Hippocampal formation (tissue), 2 donors: ENCODE measurements around the gene UIMC1.

ENCODE experiments used
- DNase-seq, 2 donors: peaks; one replicate each; lab custom pipeline; 2025; lab: John Stamatoyannopoulos, UW

Gene UIMC1

DNA sequence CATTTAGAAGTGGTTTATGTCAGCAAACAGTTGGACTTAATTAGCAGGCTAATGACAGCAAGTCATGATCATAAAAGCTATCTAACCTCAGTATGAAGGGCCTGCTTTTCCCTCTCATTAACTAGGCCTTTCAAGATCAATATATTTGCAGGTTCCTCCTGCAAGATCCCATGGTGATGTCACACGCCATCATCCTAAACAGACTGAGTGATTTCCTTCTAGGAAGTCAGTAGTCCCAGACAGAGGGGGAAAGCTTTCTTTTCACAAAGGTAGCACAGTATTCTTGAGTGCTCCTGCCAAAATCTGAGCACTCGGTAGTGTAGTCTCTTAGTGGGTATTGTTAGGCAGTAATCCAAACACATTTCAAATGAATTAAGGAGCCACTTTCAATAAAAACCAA lies 52.5 kb downstream of the UIMC1 start:
- DNase-seq = no peak

DNA sequence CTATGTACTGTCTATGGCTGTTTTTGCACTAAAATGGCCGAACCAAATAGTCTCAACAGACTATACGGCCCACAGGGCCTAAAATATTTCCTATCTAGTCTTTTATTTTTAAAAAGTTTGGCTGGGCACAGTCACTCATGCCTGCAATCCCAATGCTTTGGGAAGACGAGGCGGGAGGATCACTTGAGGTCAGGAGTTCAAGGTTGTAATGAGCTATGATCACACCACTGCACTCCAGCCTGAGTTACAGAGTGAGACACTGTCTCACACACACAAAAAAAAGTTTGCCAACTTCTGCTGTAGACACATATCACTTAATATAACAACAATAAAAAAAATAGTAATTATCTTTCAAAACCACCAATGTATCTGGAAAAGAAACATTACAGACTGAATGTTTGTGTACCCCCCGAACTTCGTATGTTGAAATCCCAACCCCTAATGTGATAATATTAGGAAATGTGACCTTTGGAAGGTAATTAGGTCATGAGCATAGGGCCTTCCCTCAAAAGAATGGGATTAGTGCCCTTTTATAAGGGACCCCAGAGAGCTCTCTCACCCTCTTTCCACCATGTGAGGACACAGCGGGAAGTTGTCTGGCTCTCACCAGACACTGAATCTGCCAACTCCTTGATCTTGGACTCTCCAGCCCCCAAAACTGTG lies 53.9 kb downstream of the UIMC1 start:
- no peak for DNase-seq

DNA sequence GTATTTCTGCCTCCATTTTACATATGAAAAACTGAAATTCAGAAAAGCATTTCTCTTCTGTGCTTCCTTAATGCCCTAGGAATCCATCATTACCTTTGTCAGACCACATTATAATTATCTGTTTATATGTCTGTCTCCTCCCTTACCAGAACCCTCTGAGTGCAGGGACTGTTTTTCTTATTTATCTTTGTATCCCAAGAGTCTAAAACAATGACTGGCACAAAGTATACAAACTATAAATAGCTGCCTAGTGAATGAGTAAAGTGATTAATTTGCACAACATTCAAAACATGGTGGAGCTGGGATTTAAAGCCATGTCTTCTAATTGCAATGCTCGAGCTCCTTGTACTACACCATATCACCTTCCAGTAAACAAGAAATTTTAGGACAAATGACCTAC lies 58.1 kb downstream of the UIMC1 start:
- no peak for DNase-seq

DNA sequence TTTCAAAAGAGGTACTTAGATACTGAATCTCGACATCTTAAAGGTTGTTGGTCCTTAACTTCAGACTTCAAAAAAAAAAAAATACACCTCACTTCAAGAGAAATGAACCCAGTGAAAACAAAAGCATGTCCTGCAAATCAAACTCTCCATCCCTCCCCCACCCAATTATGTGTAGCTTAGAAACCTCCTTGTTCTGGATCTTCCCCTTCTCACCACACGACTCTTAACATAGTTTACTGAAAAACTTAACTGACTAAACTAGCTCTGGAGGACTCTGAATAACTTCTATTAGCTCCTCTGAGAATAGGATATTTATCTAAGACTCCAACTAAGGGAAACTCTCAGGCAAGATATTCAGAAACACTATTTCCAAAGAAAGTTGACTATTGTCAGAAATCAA lies 58.7 kb downstream of the UIMC1 start:
- no peak for DNase-seq

DNA sequence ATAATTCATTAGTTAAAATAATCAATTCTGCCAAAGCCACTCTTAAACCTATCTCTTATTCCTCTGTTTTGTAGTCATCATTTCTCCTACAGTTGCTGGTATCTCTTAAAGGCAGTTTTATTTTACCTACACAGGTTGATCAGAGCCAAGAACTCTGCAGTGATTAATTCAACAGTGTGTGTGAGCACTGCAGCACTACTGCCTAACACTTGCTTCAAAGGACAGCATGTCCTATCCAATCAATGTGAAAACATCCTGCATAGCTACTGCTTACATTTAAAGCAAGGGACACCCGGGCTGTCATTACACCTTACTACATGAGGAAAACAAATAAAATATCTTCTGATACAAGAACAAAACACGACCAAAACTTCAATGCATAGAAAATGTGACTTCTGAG lies 62.3 kb downstream of the UIMC1 start:
- DNase-seq = no peak

DNA sequence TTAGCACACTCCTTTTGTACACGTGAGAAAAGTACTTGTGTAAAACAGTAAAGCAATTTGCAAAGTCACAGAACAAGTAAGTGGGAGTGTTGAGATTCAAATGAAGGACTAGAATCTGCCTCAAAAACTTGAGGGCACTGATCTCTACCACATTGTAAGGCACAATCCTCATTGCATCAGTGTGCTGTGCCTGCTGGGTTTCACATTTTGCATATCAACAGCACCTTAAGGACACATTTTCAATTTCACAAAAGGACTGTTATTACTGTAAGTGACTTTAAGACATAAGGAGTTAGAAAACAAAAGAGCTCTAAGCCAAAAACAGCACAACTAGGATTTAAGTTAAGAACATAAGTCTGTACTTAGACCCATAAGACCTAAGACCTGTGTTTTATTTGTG lies 62.8 kb downstream of the UIMC1 start:
- DNase-seq = no peak

DNA sequence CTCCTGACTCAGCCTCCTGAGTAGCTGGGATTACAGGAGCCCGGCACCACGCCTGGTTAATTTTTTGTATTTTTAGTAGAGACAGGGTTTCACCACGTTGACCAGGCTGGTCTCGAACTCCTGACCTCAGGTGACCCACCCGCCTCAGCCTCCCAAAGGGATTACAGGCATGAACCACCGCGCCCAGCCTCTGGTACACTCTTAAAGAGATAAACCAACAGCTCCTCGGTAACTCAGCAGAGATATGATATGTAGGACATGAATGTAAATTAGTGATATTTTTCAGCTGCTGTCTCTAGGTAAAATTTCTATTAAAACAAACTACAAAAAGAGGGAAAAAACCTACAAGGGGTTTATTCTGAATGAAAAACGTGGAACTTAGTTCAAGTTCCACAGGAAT lies 64.6 kb downstream of the UIMC1 start:
- DNase-seq = no peak

DNA sequence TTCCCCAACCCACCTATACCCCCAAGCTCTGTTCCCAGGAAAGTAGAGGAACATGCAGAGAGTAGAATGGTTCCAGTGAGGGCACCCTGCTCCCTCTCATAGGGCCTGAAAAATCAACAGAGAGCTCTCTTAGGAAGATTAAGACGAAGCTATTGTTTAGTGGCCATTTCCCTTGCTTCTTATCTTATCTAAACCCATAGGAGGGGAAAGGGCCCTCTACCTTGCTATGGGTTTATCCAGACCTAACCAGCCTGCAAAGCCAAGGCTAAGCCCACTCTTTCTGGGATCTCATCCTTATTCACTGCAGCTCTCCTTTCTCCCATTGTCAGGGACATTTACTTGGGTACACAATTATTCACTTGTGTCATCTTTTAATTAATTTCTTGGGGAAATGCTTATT lies 68.1 kb downstream of the UIMC1 start:
- no peak for DNase-seq

DNA sequence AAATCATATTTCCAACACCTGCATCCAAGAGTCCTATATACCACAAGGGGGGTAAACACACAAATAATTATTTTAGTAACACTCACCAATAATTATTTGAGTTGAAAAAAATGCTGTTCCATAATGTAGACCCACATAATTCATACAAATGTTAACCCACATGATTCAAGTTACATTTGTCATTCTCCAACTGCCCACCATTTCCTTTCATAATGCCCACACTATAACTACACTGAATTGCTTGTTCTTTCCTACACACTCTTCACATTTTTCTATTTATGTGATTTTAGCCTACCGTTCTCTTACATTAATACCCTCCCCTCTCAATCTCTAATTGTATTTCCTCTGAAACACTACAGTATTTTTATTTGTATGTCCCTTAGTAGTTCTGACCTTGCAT lies 71.6 kb downstream of the UIMC1 start:
- DNase-seq = no peak

DNA sequence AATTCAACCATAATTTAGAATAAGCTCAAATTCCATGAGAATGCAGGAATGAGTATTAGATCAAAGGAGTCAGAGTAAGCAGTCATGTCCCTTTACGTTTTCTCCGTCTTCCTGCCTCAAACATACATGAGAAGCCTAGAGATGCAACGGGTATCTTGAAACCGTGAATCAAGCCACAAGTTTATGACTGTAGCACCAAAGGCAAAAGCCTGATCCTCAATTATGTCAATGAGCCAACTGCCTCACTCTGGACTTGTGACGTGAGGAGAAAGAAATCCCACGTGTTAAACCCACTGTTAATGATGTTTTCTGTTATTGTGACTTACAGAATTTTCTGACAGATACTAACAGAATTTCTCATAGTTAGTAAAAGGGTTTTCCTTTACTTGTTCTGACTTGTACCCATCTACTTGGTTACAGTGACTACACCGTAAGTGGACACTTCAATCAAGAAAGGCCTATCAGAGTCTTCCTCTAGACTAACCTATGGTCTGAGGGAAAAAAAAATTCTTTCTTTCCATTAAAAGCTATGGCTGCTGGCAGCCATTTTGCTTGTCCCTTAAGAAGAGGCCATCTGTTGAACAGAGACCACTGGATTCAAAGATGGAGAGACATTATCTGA lies 72.2 kb downstream of the UIMC1 start:
- no peak for DNase-seq

DNA sequence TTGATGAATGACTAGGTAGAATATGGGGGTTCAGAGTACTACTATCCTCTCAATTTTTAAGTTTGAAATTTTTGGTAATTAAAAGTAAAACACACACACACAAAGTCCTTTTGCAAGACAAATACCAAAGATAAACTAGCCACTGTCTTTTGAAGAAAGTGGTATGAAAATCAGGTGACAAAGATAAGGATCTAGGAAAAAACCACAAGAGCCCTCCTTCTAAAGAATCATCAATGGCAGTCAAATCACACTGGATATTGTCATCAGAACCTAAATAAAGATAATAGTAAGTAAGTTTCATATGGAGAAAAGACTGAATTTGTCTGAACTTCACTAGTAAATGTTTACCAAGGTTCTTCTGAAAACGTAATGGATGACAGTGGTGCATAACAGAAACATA lies 76.9 kb downstream of the UIMC1 start:
- no peak for DNase-seq

DNA sequence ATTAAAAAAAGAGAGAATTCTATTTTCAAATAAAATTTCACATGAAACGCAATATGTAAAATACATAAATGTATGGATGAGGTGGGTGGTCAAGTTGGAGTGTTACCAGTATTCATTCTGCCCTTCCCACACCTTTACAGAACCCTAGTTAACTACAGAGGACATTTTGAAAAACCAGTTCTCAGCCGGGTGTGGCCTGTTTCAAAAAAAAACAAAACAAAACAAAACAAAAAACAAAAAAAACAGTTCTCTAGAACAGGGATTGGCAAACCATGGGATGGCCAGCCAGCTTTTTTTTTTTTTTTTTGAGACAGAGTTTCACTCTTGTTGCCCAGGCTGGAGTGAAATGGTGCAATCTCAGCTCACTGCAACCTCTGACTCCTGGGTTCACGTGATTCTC lies 79.0 kb downstream of the UIMC1 start:
- no peak for DNase-seq

DNA sequence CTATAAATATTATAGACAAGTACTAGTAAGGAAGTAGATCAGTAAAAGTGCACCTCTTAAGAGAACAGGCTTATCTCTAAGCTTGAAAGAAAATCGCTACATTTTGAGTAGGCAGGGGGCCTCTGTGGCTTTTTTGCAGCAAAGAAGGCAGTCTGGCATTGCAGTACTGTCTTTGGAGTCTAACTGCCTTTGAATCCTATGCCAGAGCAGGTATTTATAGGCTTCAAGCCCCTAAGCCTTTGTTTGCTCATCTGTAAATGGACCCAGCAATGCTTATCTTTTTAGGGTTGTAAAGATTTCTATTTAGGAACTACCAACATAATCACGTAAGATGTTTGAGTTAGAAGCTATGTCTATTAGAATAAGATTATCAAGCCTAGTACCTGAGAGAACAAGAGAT lies 83.8 kb downstream of the UIMC1 start:
- no peak for DNase-seq

DNA sequence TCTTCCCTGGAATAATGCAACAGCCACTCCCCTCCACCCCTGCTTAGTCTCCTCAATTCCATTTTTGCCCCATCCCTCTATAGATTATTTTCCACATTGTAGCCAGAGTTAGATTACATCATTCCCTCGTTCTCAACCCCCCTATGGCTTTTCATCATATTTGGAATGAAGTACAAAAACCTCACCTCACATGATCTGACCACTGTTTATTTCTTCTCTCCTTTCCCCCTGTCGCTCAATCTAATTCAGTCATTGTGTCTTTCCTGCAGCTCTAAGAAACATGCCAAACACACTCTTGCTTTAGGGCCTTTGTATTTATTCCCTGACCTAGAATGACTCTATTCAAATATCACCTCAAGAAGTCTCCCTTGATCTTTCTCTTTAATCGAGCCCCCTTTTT lies 84.9 kb downstream of the UIMC1 start:
- DNase-seq = no peak

DNA sequence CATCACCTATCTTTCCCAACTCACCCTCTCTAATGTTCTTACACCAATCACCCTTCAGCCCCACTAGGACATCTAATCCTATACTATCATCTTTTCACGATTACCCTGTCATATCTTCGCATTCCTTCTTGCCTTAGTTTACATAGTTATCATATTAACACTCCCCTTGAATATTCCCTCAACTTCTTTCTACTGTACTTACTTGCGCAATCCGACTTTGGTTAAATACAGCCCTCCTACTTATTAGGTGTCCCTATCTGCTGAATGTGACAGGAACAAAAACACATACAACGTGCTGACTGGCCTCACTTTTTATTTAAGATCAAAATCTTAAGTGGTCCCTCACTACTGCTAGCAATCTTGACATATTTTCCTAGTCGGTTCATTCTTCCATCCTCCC lies 88.0 kb downstream of the UIMC1 start:
- no peak for DNase-seq

DNA sequence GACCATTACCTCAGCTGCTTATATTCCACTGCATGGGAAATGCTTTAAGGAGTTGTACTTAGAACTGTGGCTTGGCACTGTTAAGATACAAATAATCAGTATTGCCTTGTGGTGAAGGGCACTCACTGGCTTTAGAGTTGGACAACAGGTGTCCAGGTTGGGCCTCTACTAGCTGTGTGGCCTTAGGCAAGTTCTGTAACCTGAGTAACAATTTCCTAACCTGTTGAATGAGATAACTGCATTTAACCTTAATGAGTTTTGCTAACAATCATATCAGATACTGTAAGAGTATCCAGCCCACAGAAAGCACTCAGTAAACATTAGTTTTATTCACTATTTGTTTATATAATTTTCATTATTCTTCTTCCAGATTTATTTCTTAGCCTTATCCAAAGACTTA lies 90.2 kb downstream of the UIMC1 start:
- DNase-seq = no peak

DNA sequence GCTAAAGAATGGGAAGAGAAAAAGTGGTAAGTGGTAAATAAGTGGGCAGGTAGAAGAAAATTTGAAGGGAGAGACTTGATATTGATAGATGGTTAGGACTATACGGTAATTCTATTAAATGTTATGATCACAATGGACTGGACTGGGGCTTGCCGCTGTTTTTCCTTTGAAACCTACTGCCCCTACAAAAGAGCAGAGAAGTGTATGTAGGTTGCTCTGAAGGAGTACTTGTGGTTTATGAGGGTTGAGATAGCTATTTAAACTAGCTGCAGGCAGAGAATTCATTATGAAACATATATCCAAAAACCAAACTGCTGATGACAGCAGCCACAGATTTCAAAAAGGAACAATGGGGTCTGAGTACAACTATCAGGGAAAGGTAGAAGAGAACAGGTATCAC lies 90.7 kb downstream of the UIMC1 start:
- no peak for DNase-seq

DNA sequence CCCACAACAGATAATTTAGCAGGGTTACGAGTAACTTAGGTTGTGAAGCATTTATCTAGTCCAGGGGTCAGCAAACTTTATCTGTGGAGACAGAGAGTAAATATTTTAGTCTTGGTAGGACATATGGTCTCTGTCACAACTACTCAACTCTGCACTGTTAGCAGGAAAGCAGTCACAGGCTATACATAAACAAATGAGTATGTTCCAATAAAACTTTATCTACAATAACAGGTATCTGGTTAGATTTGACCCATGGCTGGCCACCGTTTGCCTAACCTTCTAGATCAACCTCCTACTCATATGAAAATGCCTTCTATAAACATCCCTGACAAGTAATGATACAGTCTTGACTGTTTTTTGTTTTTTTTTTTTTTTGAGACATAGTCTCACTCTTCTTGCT lies 94.5 kb downstream of the UIMC1 start:
- DNase-seq = no peak

DNA sequence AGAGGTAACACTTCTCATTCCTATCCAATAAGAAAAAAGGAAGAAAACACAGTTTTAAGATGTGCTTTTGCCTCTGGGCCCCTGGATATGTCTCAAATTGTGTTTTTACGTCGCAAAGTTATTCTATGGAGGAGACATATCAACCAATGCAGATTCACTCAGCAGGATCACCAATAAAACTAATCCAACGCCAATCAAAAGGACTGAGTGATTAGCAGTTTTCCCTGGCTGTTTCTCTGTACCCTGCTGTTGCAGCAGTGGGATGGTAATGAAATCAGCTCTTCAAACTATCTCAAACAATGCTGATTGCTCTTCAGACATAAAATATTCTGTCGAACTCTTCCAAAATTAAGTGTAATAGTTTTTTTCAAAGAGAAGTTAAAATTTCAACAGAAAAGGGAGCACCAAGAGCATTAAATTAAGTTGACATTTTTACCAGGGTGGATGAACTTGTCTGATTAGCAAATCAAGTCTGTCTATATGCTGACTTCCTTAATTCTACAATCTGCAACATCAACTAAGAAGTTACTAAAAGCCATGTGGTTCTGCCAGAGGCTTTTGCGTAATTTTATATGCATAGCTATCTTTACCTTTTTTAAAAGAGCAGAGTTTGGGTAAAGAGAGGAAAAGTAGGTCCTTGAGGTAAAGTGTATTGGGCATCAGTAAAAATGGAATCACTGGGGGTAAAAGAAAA lies 97.8 kb downstream of the UIMC1 start:
- DNase-seq = no peak

DNA sequence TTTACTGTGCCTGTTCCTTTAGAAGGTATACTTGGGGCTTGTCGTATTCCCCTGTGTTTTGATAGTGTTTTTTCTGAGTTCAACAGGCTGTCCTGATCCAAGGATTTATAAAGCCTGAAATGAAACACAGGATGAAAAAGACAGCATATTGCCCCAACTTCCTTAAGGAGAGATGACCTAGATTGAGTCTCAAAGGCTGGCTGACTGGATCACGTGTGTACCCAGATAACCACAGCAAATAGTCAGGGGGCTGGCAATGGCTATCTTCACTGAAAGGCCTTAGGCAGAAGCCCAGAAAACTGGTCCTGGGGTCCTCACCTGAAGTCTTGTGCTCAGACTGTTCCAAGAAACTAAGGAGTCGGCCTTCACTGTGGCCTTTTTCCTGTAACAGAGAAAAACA lies 99.8 kb downstream of the UIMC1 start:
- DNase-seq = no peak

DNA sequence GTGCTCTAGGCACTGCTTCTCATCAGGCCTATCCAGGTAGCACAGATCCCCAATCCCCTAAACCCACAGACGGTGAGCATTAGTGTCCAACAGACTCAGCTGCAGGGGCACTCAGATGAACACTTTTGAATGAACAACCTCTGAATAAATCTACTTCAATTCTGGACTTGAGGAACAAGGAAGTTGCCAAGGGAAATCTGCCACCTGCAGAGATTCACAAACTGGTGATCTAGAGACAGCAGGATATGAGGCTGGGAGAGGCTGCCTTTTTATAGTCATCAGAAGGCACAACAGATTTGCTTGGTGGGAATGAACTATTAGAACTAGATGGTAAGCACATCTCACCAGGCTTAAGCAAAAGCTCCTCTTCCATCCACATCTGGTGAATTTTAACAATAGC lies 100.5 kb downstream of the UIMC1 start:
- no peak for DNase-seq

DNA sequence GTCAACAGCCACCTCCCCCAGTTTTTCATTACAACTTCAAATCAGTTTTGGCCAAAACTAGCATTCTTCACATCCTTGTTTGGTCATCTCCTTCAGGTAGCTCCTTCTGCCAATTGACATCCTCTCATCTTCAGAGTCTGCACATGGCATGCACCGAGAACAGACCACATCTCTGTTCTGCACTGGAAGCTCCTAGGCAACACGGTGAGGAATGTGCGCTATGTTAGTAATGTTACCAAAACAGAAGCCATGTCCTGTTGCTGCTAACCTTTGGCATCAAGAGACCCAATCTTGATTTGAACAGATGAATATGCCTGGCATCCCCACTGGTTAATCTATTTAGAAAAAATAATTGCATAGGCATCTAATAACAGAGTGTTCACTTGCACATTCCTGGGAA lies 102.3 kb downstream of the UIMC1 start:
- no peak for DNase-seq

DNA sequence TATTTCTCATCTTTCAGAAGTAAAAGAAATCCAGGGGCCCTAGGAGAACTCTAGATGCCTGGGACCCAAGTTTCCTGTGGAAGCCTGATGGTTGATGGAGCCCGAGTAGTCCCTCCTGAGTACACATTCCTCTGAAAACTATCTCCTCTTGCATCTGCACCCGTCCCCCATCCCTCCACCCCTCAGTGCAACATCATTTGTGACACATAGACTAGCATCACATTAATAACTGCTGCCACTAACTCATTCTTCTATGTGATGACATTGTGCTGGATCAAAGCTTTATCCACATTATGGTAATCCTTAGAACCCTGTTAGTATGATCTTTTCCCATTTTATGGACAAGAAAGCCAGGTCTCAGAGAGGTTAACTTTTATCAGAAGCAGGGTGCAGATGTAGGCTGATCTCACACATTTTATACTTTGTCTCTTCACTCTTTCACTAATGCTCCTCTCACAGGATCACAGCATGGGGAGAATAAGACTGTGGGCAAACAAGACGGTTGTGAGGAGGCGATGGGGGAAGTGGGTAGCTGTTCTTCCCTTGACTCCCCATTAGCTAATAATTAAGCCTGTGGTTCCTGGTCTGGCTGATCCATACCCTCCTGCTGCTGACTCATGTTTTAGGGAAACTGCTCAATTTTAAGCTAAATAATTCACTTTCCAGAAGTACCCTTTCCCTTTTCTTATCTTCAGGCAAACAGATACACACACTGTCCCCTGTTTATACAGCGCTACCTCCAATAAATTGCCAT lies 103.5 kb downstream of the UIMC1 start:
- no peak for DNase-seq
